GM12891 (cell line): ENCODE data around the gene EXOC1.

Experiments used
- POLR2A ChIP-seq: IDR thresholded peaks from 2 replicates; pipeline ENCODE4 v1.6.1; 2011; ENCODE audit warnings: low read depth, low read length, control low read depth
- POLR2AphosphoS5 ChIP-seq: IDR thresholded peaks from 2 replicates; pipeline ENCODE4 v1.6.1; 2011; ENCODE audit warnings: low read depth, low read length, control low read depth
- SPI1 ChIP-seq: IDR thresholded peaks from 2 replicates; pipeline ENCODE4 v1.6.1; 2011; ENCODE audit warnings: low read depth, low read length, control low read depth
- TAF1 ChIP-seq: IDR thresholded peaks from 2 replicates; pipeline ENCODE4 v1.6.1; 2011; ENCODE audit warnings: low read depth, low read length, control low read depth

GRCh38 chr4:55876387-55876786 lies 22.9 kb downstream of the EXOC1 start:
- TF ChIP-seq SPI1 (no peak), POLR2AphosphoS5 (no peak), TAF1 (no peak), POLR2A (no peak)
